NCI-H2029 treated with DMSO at 0.1 percent for 48 hours (cell line): ENCODE results near the gene PFDN2.
"Not testable (repeated sequence)": the region's sequence is repeated elsewhere in the genome, so short reads cannot be mapped to it uniquely, and the experiment has no call there.

Experiments
- DNase-seq: peaks from one replicate; lab custom pipeline; 2025; lab: John Stamatoyannopoulos, UW

Gene PFDN2

GRCh38 chr1:161080441-161081405 lies 37.1 kb downstream of the PFDN2 start:
- DNase-seq, result no peak

GRCh38 chr1:161079436-161080110 lies 38.3 kb downstream of the PFDN2 start:
- no peak for DNase-seq

- no peak for DNase-seq
Measured at GRCh38 chr1:161077426-161077825, 40.4 kb downstream of the PFDN2 start.

DNA sequence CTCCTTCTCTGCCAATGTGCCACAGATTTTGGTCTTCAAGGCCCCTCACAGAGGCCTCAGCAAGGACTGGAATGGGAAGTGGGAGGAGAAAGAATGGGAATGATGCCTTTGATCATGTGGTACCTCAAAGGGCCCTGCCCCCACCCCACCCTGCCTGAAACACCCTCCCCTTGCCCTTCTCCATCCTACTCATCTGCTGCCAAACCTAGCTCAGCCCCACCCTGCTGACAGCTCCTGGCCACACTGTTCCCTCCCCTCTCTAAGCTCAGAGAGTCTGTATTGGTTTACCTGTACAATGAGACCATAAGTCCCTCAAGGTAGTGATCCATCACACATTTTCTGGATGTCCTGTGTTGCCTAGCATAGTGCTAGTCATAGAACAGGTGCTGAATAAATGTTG lies 41.4 kb downstream of the PFDN2 start:
- no peak for DNase-seq

DNA sequence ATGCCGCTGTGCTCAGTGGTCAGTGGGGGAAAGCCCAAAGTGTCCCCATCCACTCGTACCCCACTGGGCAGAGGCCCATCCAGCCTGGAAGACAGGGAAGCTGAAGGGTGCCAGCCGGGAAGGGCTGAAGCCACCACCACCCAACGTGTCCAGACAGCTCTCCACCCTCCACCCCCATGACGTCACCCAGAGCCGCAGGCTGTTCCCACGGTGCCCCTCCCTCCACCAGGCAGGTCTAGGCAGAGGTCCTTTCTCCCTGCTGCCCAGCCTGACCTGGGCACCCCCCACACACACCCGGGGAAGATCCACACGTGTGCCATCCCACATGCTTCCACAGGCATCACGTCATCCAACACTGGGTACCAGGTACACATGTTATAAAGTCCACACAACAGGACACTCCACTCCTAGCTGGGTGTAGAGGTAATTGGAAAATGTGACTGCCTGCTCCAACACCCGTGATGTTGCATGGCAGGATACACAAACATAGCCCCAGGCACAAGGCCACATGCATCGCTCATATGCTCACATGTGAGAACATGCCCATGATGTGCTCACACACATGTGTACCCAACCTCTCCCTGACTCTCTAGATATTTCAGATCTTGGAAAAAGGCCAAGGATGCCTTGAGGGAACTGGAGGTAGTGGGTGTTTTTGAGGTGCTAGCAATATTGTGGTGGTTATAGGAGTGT lies 43.0 kb downstream of the PFDN2 start:
- no peak for DNase-seq

- no peak for DNase-seq
Measured at GRCh38 chr1:161073474-161074121, 44.2 kb downstream of the PFDN2 start.

DNA sequence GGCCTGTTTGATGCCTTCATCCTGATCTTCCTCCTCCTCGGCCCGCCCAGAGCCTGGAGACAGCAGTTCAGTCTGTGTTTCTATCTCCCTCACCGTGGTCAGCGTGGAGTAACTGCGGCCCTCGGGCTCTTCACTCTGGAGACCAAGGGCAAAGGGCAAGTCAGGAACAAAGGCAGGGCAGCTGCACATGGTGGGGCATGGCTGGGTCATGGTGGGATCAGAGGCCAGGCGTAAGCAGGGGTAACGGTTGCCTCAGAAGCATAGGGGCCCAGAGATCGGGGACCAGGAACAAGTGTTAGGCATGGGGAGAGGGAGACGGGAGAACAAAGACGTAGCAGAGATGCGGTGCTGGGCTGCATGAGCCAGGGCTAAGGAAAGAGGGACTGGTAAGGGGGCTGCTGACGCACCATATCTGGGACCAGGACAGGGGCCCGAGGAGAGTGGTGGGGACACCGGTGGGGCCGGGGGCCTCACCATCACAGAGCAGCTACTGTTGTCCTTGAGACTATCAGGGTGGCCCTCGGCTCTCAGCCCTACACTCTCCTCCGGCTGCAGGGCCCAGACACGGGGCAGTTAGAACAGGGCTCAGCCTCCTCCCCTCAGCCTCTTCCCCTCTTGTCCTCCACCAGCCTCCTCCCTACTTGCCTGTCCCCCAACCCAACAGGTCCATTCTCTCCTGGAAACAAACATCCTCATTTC lies 44.9 kb downstream of the PFDN2 start:
- no peak for DNase-seq

DNA sequence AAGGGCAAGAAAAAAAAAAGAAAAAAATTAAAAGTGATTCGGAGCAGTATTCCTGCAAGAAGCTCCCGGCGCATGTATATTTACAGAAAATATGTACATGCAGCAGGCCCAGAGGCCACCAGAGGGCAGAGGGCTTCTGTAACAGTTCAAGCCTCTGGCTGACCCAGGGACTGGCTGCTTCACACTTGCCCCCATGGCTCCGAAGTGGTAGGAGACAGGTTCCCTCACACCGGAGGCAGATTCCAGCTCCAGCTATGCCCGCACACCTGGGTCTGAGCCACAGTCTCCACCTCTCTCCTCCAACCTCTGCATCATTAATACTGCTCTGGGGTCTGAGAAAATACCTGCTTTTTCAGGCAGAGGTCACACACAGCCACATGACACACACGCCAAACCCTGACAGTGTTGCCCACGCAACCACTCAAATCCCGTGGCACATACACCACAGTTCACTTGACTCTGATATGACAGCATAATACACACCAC lies 45.9 kb downstream of the PFDN2 start:
- DNase-seq, result no peak

- no peak for DNase-seq
Measured at GRCh38 chr1:161070761-161071160, 47.1 kb downstream of the PFDN2 start.

DNA sequence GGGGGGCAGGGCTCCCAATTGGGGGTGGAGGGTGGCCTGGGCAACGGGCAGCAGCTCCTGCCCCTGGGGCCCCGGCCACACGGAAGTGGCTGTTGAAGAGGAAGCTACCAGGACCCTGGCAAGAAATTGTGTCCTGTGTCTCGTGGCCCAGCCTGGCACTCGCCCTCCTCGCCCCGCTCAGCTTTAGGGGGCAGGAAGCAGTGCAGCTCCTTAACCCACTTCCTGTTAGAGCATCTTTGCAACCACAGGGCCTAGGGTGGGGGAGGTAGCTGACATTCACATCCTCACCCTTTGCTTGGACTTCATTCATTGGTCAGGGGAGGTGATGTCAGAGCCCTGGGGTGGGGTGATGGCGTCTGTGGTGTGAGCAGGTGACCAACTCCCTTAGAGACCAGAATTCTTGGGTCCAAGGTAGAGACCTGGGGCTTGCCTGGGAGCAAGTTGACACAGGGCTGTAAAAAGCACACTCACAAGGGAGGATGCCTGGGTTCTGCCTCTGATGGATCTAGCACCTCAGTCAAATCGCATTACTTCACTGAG lies 48.0 kb downstream of the PFDN2 start, which contains the start of gene ARHGAP30:
Gene ARHGAP30 (minus strand): TSS at position 161 of the 540 bp plus-strand sequence. CDS start 267 bp downstream, outside the sequence.
- DNase-seq, result no peak

- DNase-seq, result no peak
Measured at GRCh38 chr1:161069241-161069640, 48.6 kb downstream of the PFDN2 start.

DNA sequence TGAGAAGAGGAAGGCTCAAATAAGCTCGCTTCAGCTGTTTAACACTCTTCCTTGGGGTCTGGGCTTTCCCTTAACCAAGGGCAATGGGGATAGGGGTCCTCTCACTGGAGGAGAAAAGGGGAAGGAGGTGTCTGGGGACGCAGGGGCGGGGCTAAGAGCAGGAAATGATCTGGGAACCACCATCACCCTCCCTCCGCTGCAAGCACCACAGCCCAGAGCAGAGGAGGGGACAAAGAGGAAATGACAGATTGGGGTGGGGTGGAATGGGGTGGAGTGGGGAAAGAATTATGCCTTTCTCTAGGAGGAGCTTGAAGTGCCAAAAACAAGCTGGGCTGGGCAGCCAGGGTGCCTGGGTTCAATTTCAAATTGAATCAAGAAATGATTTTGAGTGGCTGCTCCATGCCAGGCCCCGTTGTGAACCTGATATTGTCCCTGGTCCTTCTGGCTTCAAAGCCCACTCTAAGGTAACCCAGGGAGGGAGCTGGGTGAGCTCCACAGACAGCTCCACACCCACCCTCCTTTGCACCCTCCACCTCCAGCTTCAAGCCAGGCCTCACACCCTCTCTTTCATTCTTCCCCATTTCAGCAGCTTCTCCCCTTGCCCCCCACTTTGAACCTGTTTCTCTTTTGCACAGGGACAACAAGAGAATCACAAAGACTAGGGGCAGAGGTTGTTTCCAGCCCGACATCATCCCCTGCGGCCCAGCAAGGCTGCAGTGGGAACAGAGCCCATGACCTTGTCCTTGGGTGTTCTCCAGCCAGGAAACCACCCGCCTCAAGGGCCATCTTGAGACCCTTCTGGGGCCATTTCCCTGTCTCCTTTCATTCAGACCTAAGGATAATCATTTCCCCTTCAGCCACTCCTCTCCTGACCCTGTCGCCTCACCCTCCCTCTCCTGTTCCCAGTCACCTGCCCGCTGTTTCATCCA lies 49.3 kb downstream of the PFDN2 start:
- DNase-seq, result no peak

- no peak for DNase-seq
Measured at GRCh38 chr1:161066694-161067093, 51.1 kb downstream of the PFDN2 start.

DNA sequence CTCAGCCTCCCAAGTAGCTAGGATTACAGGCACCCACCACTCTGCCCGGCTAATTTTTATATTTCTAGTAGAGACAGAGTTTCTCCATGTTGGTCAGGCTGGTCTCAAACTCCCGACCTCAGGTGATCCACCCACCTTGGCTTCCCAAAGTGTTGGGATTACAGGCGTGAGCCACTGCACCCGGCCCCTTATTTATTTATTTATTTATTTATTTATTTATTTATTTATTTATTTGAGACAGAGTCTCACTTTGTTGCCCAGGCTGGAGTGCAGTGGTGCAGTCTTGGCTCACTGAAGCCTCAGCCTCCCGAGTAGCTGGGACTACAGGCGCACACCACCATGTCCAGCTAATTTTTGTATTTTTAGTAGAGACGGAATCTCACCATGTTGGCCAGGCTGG lies 52.2 kb downstream of the PFDN2 start:
- not testable (repeated sequence) for DNase-seq

- not testable (repeated sequence) for DNase-seq
Measured at GRCh38 chr1:161063936-161064335, 53.9 kb downstream of the PFDN2 start.

- DNase-seq, result no peak
Measured at GRCh38 chr1:161061419-161061818, 56.4 kb downstream of the PFDN2 start.

- no peak for DNase-seq
Measured at GRCh38 chr1:161059293-161059692, 58.5 kb downstream of the PFDN2 start.

DNA sequence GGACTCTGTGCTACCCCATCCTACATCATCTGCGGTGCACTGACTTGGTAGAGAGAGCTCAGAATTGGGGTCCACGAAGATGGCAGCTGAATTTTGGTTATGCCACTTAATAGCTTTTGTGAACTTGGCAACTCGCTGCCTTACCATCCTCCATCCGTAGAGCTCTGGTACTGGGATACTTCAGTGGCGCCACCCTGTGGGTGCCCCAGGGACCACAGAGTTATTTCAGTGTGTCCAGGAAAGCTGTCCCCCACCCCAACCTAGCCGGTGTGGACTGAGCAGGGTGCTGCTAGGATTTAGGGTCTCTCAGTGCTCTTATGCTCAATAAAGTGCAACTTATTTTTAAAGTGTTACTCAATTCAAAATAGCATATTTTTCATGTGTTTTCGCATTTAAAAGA lies 63.0 kb downstream of the PFDN2 start:
- no peak for DNase-seq

GRCh38 chr1:161054232-161054631 lies 63.6 kb downstream of the PFDN2 start:
- no peak for DNase-seq

DNA sequence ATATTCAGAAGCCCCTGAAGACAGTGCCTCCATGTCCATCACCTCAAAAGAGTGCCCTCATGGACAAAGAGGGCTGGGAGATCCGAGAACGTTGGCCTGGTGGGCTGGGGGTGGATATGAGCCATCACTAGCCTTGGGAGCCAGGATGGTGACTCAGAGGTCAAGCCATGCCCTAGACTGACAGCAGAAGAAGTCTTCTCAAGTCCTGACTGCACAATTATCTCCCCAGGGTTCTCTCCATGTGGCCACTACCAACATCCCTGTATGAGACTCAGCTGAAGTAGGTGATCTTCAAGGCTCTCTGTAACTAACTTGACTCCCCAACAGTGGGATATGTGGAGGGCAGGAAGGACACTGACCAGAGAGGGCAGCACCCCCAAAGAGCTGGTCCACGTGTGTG lies 64.9 kb downstream of the PFDN2 start:
- no peak for DNase-seq
